ENCODE results near the gene CHKA. TPM values are rescaled to one million over a fixed set of nuclear protein-coding genes. Genes with fewer than 3 reads are reported as not detected.

Gene CHKA
- total and polyA plus RNA-seq, 9 of the 15 experiments (the other 6 are each of a cell fraction or from before 2014, with no cell fraction given) = 3.6 to 37.0 (median 30.2) TPM

DNA sequence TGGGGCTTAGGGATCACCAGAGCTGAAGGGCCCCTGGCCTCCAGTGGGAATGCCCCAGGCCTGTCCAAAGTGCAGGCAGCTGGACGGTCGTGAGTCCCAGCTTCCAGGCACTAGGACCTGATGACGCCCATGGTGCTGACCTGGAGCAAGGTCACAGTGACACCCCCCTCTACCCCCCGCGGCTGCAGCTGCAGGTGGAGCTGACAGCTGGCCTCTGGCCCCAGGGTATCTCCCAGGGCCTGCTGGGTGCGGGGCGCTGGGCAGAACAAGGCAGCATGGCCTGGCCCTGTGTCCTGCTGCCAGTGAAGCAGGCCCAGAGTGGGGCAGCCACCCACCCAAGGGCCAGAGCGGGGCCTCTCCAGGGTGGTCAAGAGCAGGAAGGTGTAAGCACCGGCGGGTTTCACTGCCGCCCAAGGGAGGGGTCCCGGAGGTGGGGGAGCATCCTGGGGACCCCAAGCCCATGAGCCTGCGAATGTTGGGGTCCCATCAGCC, 82.9 kb downstream of the CHKA start (continued):
- TF ChIP-seq, protein P1, sequence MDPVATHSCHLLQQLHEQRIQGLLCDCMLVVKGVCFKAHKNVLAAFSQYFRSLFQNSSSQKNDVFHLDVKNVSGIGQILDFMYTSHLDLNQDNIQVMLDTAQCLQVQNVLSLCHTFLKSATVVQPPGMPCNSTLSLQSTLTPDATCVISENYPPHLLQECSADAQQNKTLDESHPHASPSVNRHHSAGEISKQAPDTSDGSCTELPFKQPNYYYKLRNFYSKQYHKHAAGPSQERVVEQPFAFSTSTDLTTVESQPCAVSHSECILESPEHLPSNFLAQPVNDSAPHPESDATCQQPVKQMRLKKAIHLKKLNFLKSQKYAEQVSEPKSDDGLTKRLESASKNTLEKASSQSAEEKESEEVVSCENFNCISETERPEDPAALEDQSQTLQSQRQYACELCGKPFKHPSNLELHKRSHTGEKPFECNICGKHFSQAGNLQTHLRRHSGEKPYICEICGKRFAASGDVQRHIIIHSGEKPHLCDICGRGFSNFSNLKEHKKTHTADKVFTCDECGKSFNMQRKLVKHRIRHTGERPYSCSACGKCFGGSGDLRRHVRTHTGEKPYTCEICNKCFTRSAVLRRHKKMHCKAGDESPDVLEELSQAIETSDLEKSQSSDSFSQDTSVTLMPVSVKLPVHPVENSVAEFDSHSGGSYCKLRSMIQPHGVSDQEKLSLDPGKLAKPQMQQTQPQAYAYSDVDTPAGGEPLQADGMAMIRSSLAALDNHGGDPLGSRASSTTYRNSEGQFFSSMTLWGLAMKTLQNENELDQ (CRISPR knock-in tag; IDR thresholded peaks at IDR 0.05; ENCODE audit: borderline replicate concordance) = no peak

GRCh38 chr11:68037411-68038225, 83.6 kb downstream of the CHKA start:
- H3K4me3 ChIP-seq = no peak overlapping the region
- peak overlapping the region; percentile 83; the same call in 2 of the 3 replicates for H3K27ac ChIP-seq (ENCODE audit: extremely low read depth, low read depth, low read length)
- H3K4me2 ChIP-seq (ENCODE audit: insufficient read depth, low read length) = no peak overlapping the region; the same call in 1 of the 2 replicates
- in situ Hi-C loops (cut with MboI) = no loop called here
- DNase-seq (ENCODE audit: extremely low read depth in 1 of 4, low spot score in 3 of 4) (no peak), FAIRE-seq (no peak), ATAC-seq (no peak)
- no peaks in the 10 kb centered on the region for H4K20me1 ChIP-seq (replicated peaks; ENCODE audit: control insufficient read depth, insufficient read depth, low read length)
- WGBS (ENCODE audit: insufficient coverage, low coverage, missing lambda C conversion rate) = 80% methylated on average over 18 of the region's 20 CpGs
- H3K9me3 ChIP-seq (replicated peaks; ENCODE audit: control insufficient read depth, insufficient read depth, low read depth, low read length) = no peaks in the 10 kb centered on the region
- POLR2A ChIA-PET = interaction anchor here (0.6 to 1.7 kb wide), 6 partner anchors 9 to 81 kb away, joined by 3 to 8 read pairs (median 4); no protein-coding TSS in a partner anchor
- H3K36me3 ChIP-seq (ENCODE audit: control insufficient read depth, insufficient read depth, low read length) = peaks cover 49% of the 10 kb centered on the region; the same call in 2 of the 3 replicates
- peak overlapping the region; percentile 72 to 90; a peak in 3 of 4 replicates for H3K9ac ChIP-seq (ENCODE audit: insufficient read depth in 1 of 2, low read depth in 2 of 2, low read length in 2 of 2)
- 0 out of 2 replicates have a peak, but pooled peaks have one; percentile 48 for TF ChIP-seq ZNF57 (CRISPR knock-in tag; IDR thresholded peaks at IDR 0.05)
- peak; percentile 4 for TF ChIP-seq POLR2B (IDR thresholded peaks at IDR 0.05; ENCODE audit: low read depth, partially characterized antibody)
- peak; percentile 87 for TF ChIP-seq RBM25 (IDR thresholded peaks at IDR 0.05; ENCODE audit: low read depth, low read length, severe bottlenecking)
- 0 out of 2 replicates have a peak, but pooled peaks have one; percentile 13 for TF ChIP-seq NFIC (IDR thresholded peaks at IDR 0.05)
- TF ChIP-seq ZNF239 (CRISPR knock-in tag; IDR thresholded peaks at IDR 0.05) = peak; percentile 100
- TF ChIP-seq PTBP1 (IDR thresholded peaks at IDR 0.05; ENCODE audit: low read depth, low read length) = 0 out of 2 replicates have a peak, but pooled peaks have one; percentile 84
- no peak for TF ChIP-seq SRSF1 (IDR thresholded peaks at IDR 0.05; ENCODE audit: low read depth, low read length)
- peak in 1 of 3 experiments; percentile 11 for TF ChIP-seq YY1 (IDR thresholded peaks at IDR 0.05; ENCODE audit: borderline replicate concordance in 1 of 3, control insufficient read depth in 1 of 3, extremely low read depth in 1 of 3, insufficient read depth in 3 of 3, insufficient read length in 1 of 3, insufficient replicate concordance in 2 of 3, low read depth in 1 of 3, low read length in 2 of 3)
- peak in 1 of 2 experiments; percentile 27; a peak in 1 of 4 replicates for TF ChIP-seq KDM1A (IDR thresholded peaks at IDR 0.05)
- no peak for TF ChIP-seq SUPT5H (IDR thresholded peaks at IDR 0.05)
- no peak for TF ChIP-seq MEF2A (IDR thresholded peaks at IDR 0.05; ENCODE audit: control insufficient read depth, low read depth, low read length)
- no peak for TF ChIP-seq SETDB1 (IDR thresholded peaks at IDR 0.05; ENCODE audit: low read length)
- 0 out of 4 replicates have a peak, but pooled peaks of 1 of the 2 experiments have one; percentile 25 for TF ChIP-seq SIN3A (IDR thresholded peaks at IDR 0.05; ENCODE audit: borderline replicate concordance in 2 of 2, control insufficient read depth in 1 of 2, low read depth in 2 of 2, low read length in 2 of 2)
- no peaks in the 10 kb centered on the region for H3K9me1 ChIP-seq (ENCODE audit: control insufficient read depth, insufficient read depth, low read length)
- peaks cover 36 to 80% of the 10 kb centered on the region in 2 experiments for H3K4me1 ChIP-seq (replicated peaks in 1 of 2; ENCODE audit: control insufficient read depth in 2 of 2, insufficient read depth in 2 of 2, low read length in 2 of 2)
- CTCF ChIA-PET (ENCODE audit: low intra/inter-chr PET ratio) = no interaction called here
- H3K27me3 ChIP-seq (ENCODE audit: control insufficient read depth in 2 of 2, insufficient read depth in 2 of 2, low read length in 2 of 2) = no peaks in the 10 kb centered on the region
- no peak overlapping the region for H2AFZ ChIP-seq (ENCODE audit: low read depth, low read length)
- intact Hi-C loops (cut with micrococcal nuclease) = no loop called here
- no TSS peak for BruUV-seq (replicated peaks)
- peaks cover 40% of the 10 kb centered on the region for H3K79me2 ChIP-seq (ENCODE audit: control insufficient read depth, insufficient read depth, low read length)
